Activated CD8-positive, alpha-beta T cell treated with anti-CD3 and anti-CD28 coated beads, Interleukin-2, amount 10 ng/mL, durations not matched to agents 7 days and 5 days (primary cell): ENCODE data around the gene SLC25A3. TPM values are rescaled to one million over a fixed set of nuclear protein-coding genes. Genes with fewer than 3 reads are reported as not detected.

Experiments
- total RNA-seq, 2 experiments: library from RNA; stranded (reverse); gene quantifications; one replicate each; pipeline ENCODE4 v1.2.3, GENCODE V29; 2021

The SLC25A3 gene
- total RNA-seq, 2 experiments from 2014 or later: 407 to 440 TPM

Other genes starting within 250 kb of the SLC25A3 start
- gene TMPO, start 78.1 kb upstream of the SLC25A3 start, total RNA-seq: 100 to 1,000 TPM; 401 to 413 TPM
- 10 to 100 TPM; 35.4 to 35.8 TPM for gene IKBIP, start 51.1 kb downstream of the SLC25A3 start, total RNA-seq
- 10 to 100 TPM; 33.4 to 35.9 TPM for gene APAF1, start 51.6 kb downstream of the SLC25A3 start, total RNA-seq